OCI-LY7 (cell line): Measurements from ENCODE around the gene FBXO11. TPM values are rescaled to one million over a fixed set of nuclear protein-coding genes. Genes with fewer than 3 reads are reported as not detected.

Experiments
- BruUV-seq: library from RNA; stranded (reverse); fragments of 400-500 nt; replicated peaks from 2 replicates; lab custom pipeline; 2021; lab: Mats Ljungman, UMichigan
- CTCF ChIA-PET: fragments of 300-600 bp; sonication (Branson Sonifier 250); formaldehyde crosslinking; loops from one replicate; lab custom pipeline; 2022; ENCODE audit warnings: antibody characterized with exemption; ENCODE audit not compliant: unreplicated experiment; lab: Charles Lee
- POLR2A ChIA-PET: fragments of 300-600 bp; sonication (Branson Sonifier 250); formaldehyde crosslinking; loops from one replicate; lab custom pipeline; 2022; ENCODE audit warnings: antibody characterized with exemption; lab: Charles Lee
- DNase-seq: peaks from one replicate; pipeline ENCODE4 v3.0.0-alpha.2; 2015; ENCODE audit warnings: low spot score
- H2AFZ ChIP-seq: fragments of 200-600 bp; sonication (generic), shearing (Covaris generic); 2 replicates; pipeline ENCODE4 v1.6.1; 2014; ENCODE audit warnings: mild to moderate bottlenecking, antibody characterized with exemption, low read length, moderate library complexity
- H3K27ac ChIP-seq: fragments of 200-600 bp; sonication (generic); 2 replicates; pipeline ENCODE4 v1.5.1; 2014; ENCODE audit warnings: mixed run types, low read depth, mild to moderate bottlenecking, moderate library complexity, low read length, inconsistent platforms; ENCODE audit not compliant: poor library complexity, severe bottlenecking
- H3K36me3 ChIP-seq: fragments of 200-600 bp; sonication (generic); 2 replicates; pipeline ENCODE4 v1.6.1; 2014; ENCODE audit warnings: mild to moderate bottlenecking, antibody characterized with exemption, low read length, moderate library complexity, mixed read lengths; ENCODE audit not compliant: insufficient read depth
- H3K4me1 ChIP-seq: fragments of 200-600 bp; sonication (generic); 2 replicates; pipeline ENCODE4 v1.5.1; 2014; ENCODE audit warnings: mild to moderate bottlenecking, low read length; ENCODE audit not compliant: insufficient read depth, poor library complexity, severe bottlenecking
- H3K4me2 ChIP-seq: fragments of 200-600 bp; sonication (generic); 2 replicates; pipeline ENCODE4 v1.6.1; 2014; ENCODE audit warnings: mild to moderate bottlenecking, low read length
- H3K4me3 ChIP-seq: fragments of 200-600 bp; sonication (generic); 2 replicates; pipeline ENCODE4 v1.5.1; 2014; ENCODE audit warnings: mild to moderate bottlenecking, low read depth, low read length; ENCODE audit not compliant: poor library complexity, severe bottlenecking
- H3K79me2 ChIP-seq: fragments of 200-600 bp; sonication (generic); 2 replicates; pipeline ENCODE4 v1.6.1; 2016; ENCODE audit warnings: low read depth, mild to moderate bottlenecking, low read length, moderate library complexity, mixed read lengths; ENCODE audit not compliant: insufficient read depth
- H3K9me2 ChIP-seq: fragments of 200-600 bp; sonication (generic); 2 replicates; pipeline ENCODE4 v1.6.1; 2016; ENCODE audit warnings: mild to moderate bottlenecking, low read length, mixed read lengths; ENCODE audit not compliant: insufficient read depth
- H3K9me3 ChIP-seq: fragments of 200-600 bp; sonication (generic); 2 replicates; pipeline ENCODE4 v1.6.1; 2014; ENCODE audit warnings: mild to moderate bottlenecking, mixed run types, low read length, mixed read lengths
- H4K20me1 ChIP-seq: fragments of 200-600 bp; sonication (generic); 2 replicates; pipeline ENCODE4 v1.6.1; 2014; ENCODE audit warnings: mild to moderate bottlenecking, antibody characterized with exemption, low read length, moderate library complexity, mixed read lengths; ENCODE audit not compliant: insufficient read depth
- EZH2phosphoT487 ChIP-seq: fragments of 200-600 bp; sonication (generic); IDR thresholded peaks from 2 replicates; pipeline ENCODE4 v1.6.1; 2018; ENCODE audit warnings: low read depth, borderline replicate concordance, mild to moderate bottlenecking, mixed run types, antibody characterized with exemption, low read length, moderate library complexity, mixed read lengths
- intact Hi-C: fragments of 100-400 bp; cut with micrococcal nuclease; formaldehyde crosslinking; loops from one replicate; pipeline ENCODE4 v1.10.0; 2022; ENCODE audit not compliant: unreplicated experiment
- total RNA-seq, 2 experiments: library from RNA; depleted of rRNA in 1 of 2; stranded (reverse); fragments of >200 nt in 1 of 2; shearing (Covaris generic) in 1 of 2; gene quantifications; 2 replicates each; pipeline ENCODE4 v1.2.3, GENCODE V29; 2014 to 2022
- TF ChIP-seq, protein P1 (sequence below): fragments of 200-600 bp; sonication (generic); conservative IDR thresholded peaks from 2 replicates; pipeline ENCODE4 v1.5.1; 2014; ENCODE audit warnings: mild to moderate bottlenecking, antibody characterized with exemption, low read length, moderate library complexity, mixed read lengths

Gene FBXO11
- total RNA-seq, 2 experiments from 2014 or later: 31.9 to 73.2 TPM

GRCh38 chr2:47893771-47894170 lies 12.5 kb downstream of the FBXO11 start:
- H3K4me2 ChIP-seq: no peak overlapping the region
- no peak overlapping the region for H2AFZ ChIP-seq
- H3K9me3 ChIP-seq: no peaks in the 10 kb centered on the region
- no TSS peak for BruUV-seq
- no peak overlapping the region for H3K27ac ChIP-seq
- H3K9me2 ChIP-seq: no peaks in the 10 kb centered on the region
- peaks cover 100% of the 10 kb centered on the region for H3K79me2 ChIP-seq
- ChIA-PET CTCF (no interaction called here), POLR2A (interaction anchor here (0.8 to 3.3 kb wide), 4 partner anchors 10 to 1330 kb away, joined by 3 to 16 read pairs (median 4); no protein-coding TSS in a partner anchor)
- peaks cover 74% of the 10 kb centered on the region for H3K4me1 ChIP-seq
- H4K20me1 ChIP-seq: peaks cover 66% of the 10 kb centered on the region
- no peak for TF ChIP-seq EZH2phosphoT487
- TF ChIP-seq, protein P1, sequence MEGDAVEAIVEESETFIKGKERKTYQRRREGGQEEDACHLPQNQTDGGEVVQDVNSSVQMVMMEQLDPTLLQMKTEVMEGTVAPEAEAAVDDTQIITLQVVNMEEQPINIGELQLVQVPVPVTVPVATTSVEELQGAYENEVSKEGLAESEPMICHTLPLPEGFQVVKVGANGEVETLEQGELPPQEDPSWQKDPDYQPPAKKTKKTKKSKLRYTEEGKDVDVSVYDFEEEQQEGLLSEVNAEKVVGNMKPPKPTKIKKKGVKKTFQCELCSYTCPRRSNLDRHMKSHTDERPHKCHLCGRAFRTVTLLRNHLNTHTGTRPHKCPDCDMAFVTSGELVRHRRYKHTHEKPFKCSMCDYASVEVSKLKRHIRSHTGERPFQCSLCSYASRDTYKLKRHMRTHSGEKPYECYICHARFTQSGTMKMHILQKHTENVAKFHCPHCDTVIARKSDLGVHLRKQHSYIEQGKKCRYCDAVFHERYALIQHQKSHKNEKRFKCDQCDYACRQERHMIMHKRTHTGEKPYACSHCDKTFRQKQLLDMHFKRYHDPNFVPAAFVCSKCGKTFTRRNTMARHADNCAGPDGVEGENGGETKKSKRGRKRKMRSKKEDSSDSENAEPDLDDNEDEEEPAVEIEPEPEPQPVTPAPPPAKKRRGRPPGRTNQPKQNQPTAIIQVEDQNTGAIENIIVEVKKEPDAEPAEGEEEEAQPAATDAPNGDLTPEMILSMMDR: no peak
- intact Hi-C loops: no loop called here
- no peak for DNase-seq
- no peak overlapping the region for H3K4me3 ChIP-seq
- H3K36me3 ChIP-seq: peaks cover 31% of the 10 kb centered on the region

- POLR2A ChIA-PET: interaction anchor here (0.5 to 3.3 kb wide), 5 partner anchors 10 to 39 kb away, joined by 3 to 16 read pairs (median 4); no protein-coding TSS in a partner anchor
These were observed 14.0 kb downstream of the FBXO11 start for GRCh38 chr2:47892338-47892730.

More at GRCh38 chr2:47892338-47892730, 14.0 kb downstream of the FBXO11 start:
- TF ChIP-seq EZH2phosphoT487: no peak
- TF ChIP-seq, protein P1: no peak
- H2AFZ ChIP-seq: no peak overlapping the region
- H4K20me1 ChIP-seq: peaks cover 64% of the 10 kb centered on the region
- BruUV-seq: no TSS peak
- H3K36me3 ChIP-seq: peaks cover 42% of the 10 kb centered on the region
- H3K4me2 ChIP-seq: peak overlapping the region; percentile 20
- CTCF ChIA-PET: interaction anchor here (0.7 kb wide), 1 partner anchor 42 kb away, joined by 3 read pairs; no protein-coding TSS in a partner anchor
- DNase-seq: no peak
- H3K9me2 ChIP-seq: no peaks in the 10 kb centered on the region
- H3K4me1 ChIP-seq: peaks cover 66% of the 10 kb centered on the region
- no peak overlapping the region for H3K4me3 ChIP-seq
- intact Hi-C loops: no loop called here
- no peaks in the 10 kb centered on the region for H3K9me3 ChIP-seq
- peaks cover 100% of the 10 kb centered on the region for H3K79me2 ChIP-seq
- H3K27ac ChIP-seq: no peak overlapping the region
